Natural killer cell treated with Interleukin-12 subunit alpha and Interleukin-12 subunit beta and Interleukin-15 and Interleukin-18, amount 100 ng/mL, for 72 hours (primary cell): ENCODE measurements around the gene NOP9. TPM values are rescaled to one million over a fixed set of nuclear protein-coding genes. Genes with fewer than 3 reads are reported as not detected.

ENCODE experiments used
- ATAC-seq, 2 donors: fragments of 150-1000 bp; cut with Tn5 transposase in 1 of 2; sonication (Bioruptor Pico), chemical (Tn5 transposase) in 1 of 2; 2 replicates each; pipeline ENCODE4 v1.10.0; 2021
- DNase-seq: peaks from one replicate; pipeline ENCODE4 v3.0.0; 2022; ENCODE audit warnings: low spot score
- H3K27ac Mint-ChIP-seq, 2 donors: 1 replicate in 1 of 2; 2 replicates in 1 of 2; pipeline ENCODE4 v1.8.0; 2022; ENCODE audit warnings: mixed read lengths in 2 of 2, mild to moderate bottlenecking in 1 of 2, moderate library complexity in 1 of 2
- H3K27me3 Mint-ChIP-seq, 2 donors: 1 replicate in 1 of 2; 2 replicates in 1 of 2; pipeline ENCODE4 v1.8.0; 2022; ENCODE audit warnings: mixed read lengths in 2 of 2
- H3K36me3 Mint-ChIP-seq: one replicate; pipeline ENCODE4 v1.8.0; 2022; ENCODE audit warnings: mixed read lengths
- H3K4me1 Mint-ChIP-seq, 2 donors: 1 replicate in 1 of 2; 2 replicates in 1 of 2; pipeline ENCODE4 v1.8.0; 2022; ENCODE audit warnings: low read depth in 2 of 2, mixed read lengths in 2 of 2, mild to moderate bottlenecking in 1 of 2
- H3K4me3 Mint-ChIP-seq: one replicate; pipeline ENCODE4 v1.8.0; 2022; ENCODE audit warnings: mixed read lengths
- H3K9me3 Mint-ChIP-seq: 2 replicates; pipeline ENCODE4 v1.8.0; 2022; ENCODE audit warnings: mixed read lengths
- total RNA-seq, 2 donors: library from RNA; stranded (reverse); gene quantifications; one replicate each; pipeline ENCODE4 v1.2.3, GENCODE V29; 2022

The NOP9 gene
- total RNA-seq, 2 donors from 2014 or later, result 38.5 to 59.0 TPM

GRCh38 chr14:24269910-24270536 lies 29.6 kb upstream of the NOP9 start:
- DNase-seq (no peak), ATAC-seq (no peak)
- Mint-ChIP-seq H3K4me1 (peaks cover 41 to 44% of the 10 kb centered on the region in 2 donors), H3K36me3 (no peaks in the 10 kb centered on the region), H3K27ac (peak overlapping the region in 1 of 2 donors; percentile 92), H3K9me3 (no peaks in the 10 kb centered on the region), H3K27me3 (no peaks in the 10 kb centered on the region), H3K4me3 (peak overlapping the region; percentile 88)

- Mint-ChIP-seq H3K27me3 (no peaks in the 10 kb centered on the region), H3K9me3 (no peaks in the 10 kb centered on the region), H3K4me3 (peak overlapping the region; percentile 88), H3K4me1 (peaks cover 41 to 44% of the 10 kb centered on the region in 2 donors), H3K36me3 (no peaks in the 10 kb centered on the region), H3K27ac (peak overlapping the region; percentile 87 to 92)
- no peak for ATAC-seq
- no peak for DNase-seq
Observed at GRCh38 chr14:24270537-24271133, 29.0 kb upstream of the NOP9 start.

GRCh38 chr14:24271134-24271833 lies 28.4 kb upstream of the NOP9 start, which contains the start of gene RABGGTA:
Gene RABGGTA (minus strand): TSS chr14:24271597. CDS start chr14:24271115, 482 bp downstream.
- no peaks in the 10 kb centered on the region for H3K27me3 Mint-ChIP-seq
- no peaks in the 10 kb centered on the region for H3K36me3 Mint-ChIP-seq
- peaks cover 41 to 44% of the 10 kb centered on the region in 2 donors for H3K4me1 Mint-ChIP-seq
- H3K4me3 Mint-ChIP-seq, result peak within 1 kb of the TSS; percentile 88
- H3K9me3 Mint-ChIP-seq, result no peaks in the 10 kb centered on the region
- H3K27ac Mint-ChIP-seq, result peak within 1 kb of the TSS; percentile 87 to 92
- ATAC-seq (peak; percentile 95 to 96), DNase-seq (peak; percentile 92)

GRCh38 chr14:24271834-24272263 lies 27.8 kb upstream of the NOP9 start:
- Mint-ChIP-seq H3K4me1 (peaks cover 42 to 44% of the 10 kb centered on the region in 2 donors), H3K27ac (peak overlapping the region; percentile 87 to 92), H3K4me3 (peak overlapping the region; percentile 88), H3K27me3 (no peaks in the 10 kb centered on the region), H3K9me3 (no peaks in the 10 kb centered on the region), H3K36me3 (no peaks in the 10 kb centered on the region)
- no peak for DNase-seq
- ATAC-seq, result no peak

GRCh38 chr14:24272467-24272866 lies 27.2 kb upstream of the NOP9 start:
- H3K9me3 Mint-ChIP-seq, result no peaks in the 10 kb centered on the region
- peak overlapping the region; percentile 87 to 92 for H3K27ac Mint-ChIP-seq
- no peaks in the 10 kb centered on the region for H3K36me3 Mint-ChIP-seq
- H3K27me3 Mint-ChIP-seq, result no peaks in the 10 kb centered on the region
- peak overlapping the region; percentile 88 for H3K4me3 Mint-ChIP-seq
- no peak for DNase-seq
- no peak for ATAC-seq
- H3K4me1 Mint-ChIP-seq, result peaks cover 42 to 49% of the 10 kb centered on the region in 2 donors

GRCh38 chr14:24273422-24273998 lies 26.1 kb upstream of the NOP9 start:
- ATAC-seq (no peak), DNase-seq (no peak)
- Mint-ChIP-seq H3K4me3 (peak overlapping the region; percentile 27), H3K4me1 (peaks cover 42 to 55% of the 10 kb centered on the region in 2 donors), H3K27me3 (no peaks in the 10 kb centered on the region), H3K9me3 (no peaks in the 10 kb centered on the region), H3K36me3 (no peaks in the 10 kb centered on the region), H3K27ac (peak overlapping the region; percentile 87 to 92)

- DNase-seq (peak; percentile 59), ATAC-seq (peak; percentile 34 to 49)
- H3K9me3 Mint-ChIP-seq, result no peaks in the 10 kb centered on the region
- no peaks in the 10 kb centered on the region for H3K27me3 Mint-ChIP-seq
- no peaks in the 10 kb centered on the region for H3K36me3 Mint-ChIP-seq
- peak overlapping the region; percentile 87 to 92 for H3K27ac Mint-ChIP-seq
- H3K4me1 Mint-ChIP-seq, result peaks cover 45 to 61% of the 10 kb centered on the region in 2 donors
- H3K4me3 Mint-ChIP-seq, result peak overlapping the region; percentile 27
Observed at GRCh38 chr14:24274101-24274543, 25.5 kb upstream of the NOP9 start.

GRCh38 chr14:24277071-24277470 lies 22.6 kb upstream of the NOP9 start:
- peak overlapping the region in 1 of 2 donors; percentile 60 for H3K27ac Mint-ChIP-seq
- no peaks in the 10 kb centered on the region for H3K9me3 Mint-ChIP-seq
- H3K27me3 Mint-ChIP-seq, result no peaks in the 10 kb centered on the region
- H3K4me1 Mint-ChIP-seq, result peaks cover 46 to 54% of the 10 kb centered on the region in 2 donors
- no peak for ATAC-seq
- DNase-seq, result no peak
- H3K36me3 Mint-ChIP-seq, result no peaks in the 10 kb centered on the region
- H3K4me3 Mint-ChIP-seq, result no peak overlapping the region

GRCh38 chr14:24277606-24278321 lies 21.9 kb upstream of the NOP9 start:
- Mint-ChIP-seq H3K9me3 (no peaks in the 10 kb centered on the region), H3K4me3 (no peak overlapping the region), H3K4me1 (peaks cover 40 to 47% of the 10 kb centered on the region in 2 donors), H3K27ac (peak overlapping the region; percentile 50 to 60), H3K27me3 (no peaks in the 10 kb centered on the region), H3K36me3 (no peaks in the 10 kb centered on the region)
- DNase-seq, result no peak
- peak in 1 of 2 donors; percentile 17 for ATAC-seq

- no peaks in the 10 kb centered on the region for H3K27me3 Mint-ChIP-seq
- H3K27ac Mint-ChIP-seq, result peak overlapping the region; percentile 23 to 50
- no peak for ATAC-seq
- peaks cover 36 to 40% of the 10 kb centered on the region in 2 donors for H3K4me1 Mint-ChIP-seq
- H3K36me3 Mint-ChIP-seq, result no peaks in the 10 kb centered on the region
- no peak overlapping the region for H3K4me3 Mint-ChIP-seq
- no peak for DNase-seq
- H3K9me3 Mint-ChIP-seq, result no peaks in the 10 kb centered on the region
Observed at GRCh38 chr14:24278424-24278823, 21.2 kb upstream of the NOP9 start.

GRCh38 chr14:24279301-24280186 lies 20.1 kb upstream of the NOP9 start:
- ATAC-seq, result peak in 1 of 2 donors; percentile 45
- Mint-ChIP-seq H3K4me1 (peaks cover 26 to 30% of the 10 kb centered on the region in 2 donors), H3K4me3 (no peak overlapping the region), H3K27ac (peak overlapping the region in 1 of 2 donors; percentile 50), H3K36me3 (no peaks in the 10 kb centered on the region), H3K27me3 (no peaks in the 10 kb centered on the region), H3K9me3 (no peaks in the 10 kb centered on the region)
- no peak for DNase-seq

GRCh38 chr14:24280797-24281460 lies 18.7 kb upstream of the NOP9 start:
- H3K4me3 Mint-ChIP-seq, result no peak overlapping the region
- peak overlapping the region in 1 of 2 donors; percentile 30 for H3K27ac Mint-ChIP-seq
- H3K9me3 Mint-ChIP-seq, result no peaks in the 10 kb centered on the region
- H3K27me3 Mint-ChIP-seq, result no peaks in the 10 kb centered on the region
- peaks cover 26 to 30% of the 10 kb centered on the region in 2 donors for H3K4me1 Mint-ChIP-seq
- H3K36me3 Mint-ChIP-seq, result no peaks in the 10 kb centered on the region
- ATAC-seq (no peak), DNase-seq (no peak)
